HCT116 (cell line): ENCODE results near the gene PDE4B. TPM values are rescaled to one million over a fixed set of nuclear protein-coding genes. Genes with fewer than 3 reads are reported as not detected.

Source experiments
- CBX3 ChIP-seq: IDR thresholded peaks from 2 replicates; pipeline ENCODE4 v1.6.1; 2012; ENCODE audit warnings: low read depth
- CTCF ChIP-seq, 3 experiments: fragments of 200-600 bp in 1 of 3; sonication (generic) in 1 of 3; IDR thresholded peaks in 2 of 3; conservative IDR thresholded peaks in 1 of 3; 2 replicates each; pipeline ENCODE4 v1.5.1; 2012 to 2017; ENCODE audit warnings: low read depth in 2 of 3, low read length in 2 of 3, antibody characterized with exemption in 1 of 3, borderline replicate concordance in 1 of 3, control low read depth in 1 of 3, mild to moderate bottlenecking in 1 of 3, mixed read lengths in 1 of 3, mixed run types in 1 of 3, moderate library complexity in 1 of 3; ENCODE audit not compliant: insufficient read depth in 1 of 3
- POLR2A ChIP-seq: IDR thresholded peaks from 2 replicates; pipeline ENCODE4 v1.7.0; 2011; ENCODE audit warnings: borderline replicate concordance; ENCODE audit not compliant: insufficient read depth, insufficient read length; ENCODE audit errors: extremely low read depth
- REST ChIP-seq: IDR thresholded peaks from 2 replicates; pipeline ENCODE4 v1.6.1; 2012; ENCODE audit warnings: low read depth
- TCF7L2 ChIP-seq: IDR thresholded peaks from 2 replicates; pipeline ENCODE4 v1.7.0; 2011; ENCODE audit warnings: borderline replicate concordance, inconsistent platforms; ENCODE audit not compliant: insufficient read depth, insufficient read length; ENCODE audit errors: extremely low read depth
- ZBTB33 ChIP-seq: IDR thresholded peaks from 2 replicates; pipeline ENCODE4 v1.6.1; 2011; ENCODE audit warnings: mild to moderate bottlenecking, low read length, moderate library complexity; ENCODE audit not compliant: insufficient replicate concordance; ENCODE audit errors: extremely low read depth
- ZFX ChIP-seq: fragments of 450-650 bp; IDR thresholded peaks from 2 replicates; pipeline ENCODE4 v1.6.1; 2017
- total RNA-seq: library from RNA; stranded (reverse); gene quantifications from one replicate; pipeline ENCODE4 v1.2.1, GENCODE V29; 2021; ENCODE audit not compliant: unreplicated experiment

PDE4B gene
- total RNA-seq, 1 experiment from 2014 or later, result 76.9 TPM

- TF ChIP-seq REST (no peak), CTCF (IDR thresholded peaks at IDR 0.05 in 2 of 3, conservative IDR thresholded peaks at IDR 0.05 in 1 of 3; ENCODE audit: borderline replicate concordance in 1 of 3, insufficient read depth in 1 of 3, low read depth in 2 of 3, low read length in 2 of 3) (no peak), TCF7L2 (no peak), CBX3 (no peak), ZFX (no peak), POLR2A (no peak), ZBTB33 (no peak)
Measured at GRCh38 chr1:66303646-66304045, 511.0 kb downstream of the PDE4B start (continued).
